ENCODE results near the gene MIDN.

The MIDN gene

DNA sequence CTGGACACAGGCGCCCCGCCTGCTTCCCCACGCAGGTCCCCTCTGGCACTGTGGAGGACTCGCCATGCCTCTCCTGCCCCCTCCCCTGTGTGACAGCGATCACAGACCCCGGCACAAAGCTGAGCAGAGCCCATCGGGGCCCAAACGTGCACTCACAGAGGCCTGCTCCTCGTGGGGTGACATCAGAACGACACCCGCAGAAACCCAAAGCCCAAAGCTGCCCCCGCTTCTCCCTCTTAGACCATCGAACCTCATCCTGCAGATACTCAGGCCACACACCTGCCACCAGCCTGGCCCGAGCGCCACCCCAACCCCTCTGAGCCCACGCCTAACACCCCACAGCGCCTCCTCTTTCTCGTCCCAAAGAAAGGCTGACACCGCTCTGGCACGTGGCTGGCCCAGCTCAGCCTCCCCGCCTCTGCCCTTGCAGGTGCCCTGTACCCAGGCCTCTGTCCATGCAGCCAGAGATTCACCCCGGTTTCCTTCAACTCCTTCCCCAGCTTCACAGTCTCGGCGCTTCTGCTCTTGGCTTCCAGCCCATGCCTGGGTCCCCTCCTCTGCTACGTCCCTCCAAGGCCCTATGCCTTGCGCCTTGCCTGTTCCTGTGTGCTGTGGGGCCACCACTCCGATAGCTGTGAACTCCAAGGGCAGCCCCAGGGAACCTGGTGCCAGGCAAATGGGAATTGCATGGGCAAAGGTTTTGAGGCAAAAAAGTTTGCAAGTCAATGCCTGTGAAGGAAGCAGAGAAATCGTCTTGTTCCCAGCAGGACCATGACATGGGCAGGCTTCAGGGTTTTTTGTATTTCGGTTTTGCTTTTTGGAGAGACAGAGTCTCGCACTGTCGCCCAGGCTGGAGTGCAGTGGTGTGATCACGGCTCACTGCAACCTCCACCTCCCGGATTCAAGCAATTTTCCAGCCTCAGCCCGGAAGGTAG lies 9.7 kb upstream of the MIDN start:
- peak overlapping the region; percentile 84 for H3K4ac ChIP-seq (ENCODE audit: low read length)
- H3K36me3 ChIP-seq (replicated peaks in 1 of 2; ENCODE audit: control insufficient read depth in 2 of 2, insufficient read depth in 2 of 2, low read length in 2 of 2), result peaks cover 22 to 23% of the 10 kb centered on the region in 2 donors
- H3K4me2 ChIP-seq (ENCODE audit: insufficient read depth, low read length, poor library complexity, severe bottlenecking), result peak overlapping the region; percentile 71
- peak overlapping the region; percentile 25 for H3K14ac ChIP-seq (ENCODE audit: low read length)
- WGBS, 2 donors (ENCODE audit: extremely low coverage in 2 of 2, insufficient read length in 2 of 2, insufficient replicate concordance in 1 of 2), result no CpG with 5 or more reads among the region's 34 CpGs
- H3K9me3 ChIP-seq (replicated peaks in 1 of 2; ENCODE audit: control insufficient read depth in 2 of 2, insufficient read depth in 1 of 2, low read depth in 1 of 2, low read length in 2 of 2), result no peaks in the 10 kb centered on the region
- H3K23ac ChIP-seq (ENCODE audit: low read depth, low read length, poor library complexity), result peak overlapping the region; percentile 98
- peak overlapping the region; percentile 67 for H3K27ac ChIP-seq (replicated peaks; ENCODE audit: low read length)
- H3K27me3 ChIP-seq (ENCODE audit: control insufficient read depth in 3 of 3, insufficient read depth in 3 of 3, low read depth in 1 of 3, low read length in 3 of 3), result no peaks in the 10 kb centered on the region
- H2BK12ac ChIP-seq (ENCODE audit: low read length), result peak overlapping the region; percentile 99
- H2BK15ac ChIP-seq (ENCODE audit: low read length), result peak overlapping the region; percentile 76
- peak overlapping the region; percentile 94 for H2BK120ac ChIP-seq (ENCODE audit: low read depth, low read length)
- peak overlapping the region; percentile 85 for H4K91ac ChIP-seq (ENCODE audit: low read depth, low read length, poor library complexity)
- H2AK5ac ChIP-seq (ENCODE audit: low read depth, low read length), result peak overlapping the region; percentile 100
- H3K4me1 ChIP-seq (ENCODE audit: control insufficient read depth in 2 of 2, insufficient read depth in 1 of 2, low read depth in 1 of 2, low read length in 2 of 2), result peaks cover 27 to 30% of the 10 kb centered on the region in 2 donors
- H3K79me1 ChIP-seq (ENCODE audit: low read depth, low read length), result peaks cover 33% of the 10 kb centered on the region
- H3K18ac ChIP-seq (ENCODE audit: low read length), result peak overlapping the region; percentile 97
- peak overlapping the region; percentile 86 for H2AFZ ChIP-seq (ENCODE audit: low read length)
- no peak for DNase-seq (ENCODE audit: low spot score)
- peak overlapping the region; percentile 16 for H2BK5ac ChIP-seq (ENCODE audit: low read length)
- H3K4me3 ChIP-seq (ENCODE audit: low read length in 2 of 2), result peak overlapping the region; percentile 69 to 75
- H3K9ac ChIP-seq (ENCODE audit: low read depth, low read length, poor library complexity), result peak overlapping the region; percentile 86
- H4K8ac ChIP-seq (ENCODE audit: low read depth, low read length), result no peak overlapping the region

GRCh38 chr19:1239420-1239795 lies 9.0 kb upstream of the MIDN start:
- Histone ChIP-seq H2BK5ac (ENCODE audit: low read length) (peak overlapping the region; percentile 95), H3K4ac (ENCODE audit: low read length) (peak overlapping the region; percentile 95), H3K9me3 (replicated peaks in 1 of 2; ENCODE audit: control insufficient read depth in 2 of 2, insufficient read depth in 1 of 2, low read depth in 1 of 2, low read length in 2 of 2) (no peaks in the 10 kb centered on the region), H4K91ac (ENCODE audit: low read depth, low read length, poor library complexity) (peak overlapping the region; percentile 85), H3K18ac (ENCODE audit: low read length) (peak overlapping the region; percentile 98), H3K4me1 (ENCODE audit: control insufficient read depth in 2 of 2, insufficient read depth in 1 of 2, low read depth in 1 of 2, low read length in 2 of 2) (peaks cover 27 to 30% of the 10 kb centered on the region in 2 donors), H4K8ac (ENCODE audit: low read depth, low read length) (no peak overlapping the region), H2BK12ac (ENCODE audit: low read length) (peak overlapping the region; percentile 97), H2BK120ac (ENCODE audit: low read depth, low read length) (peak overlapping the region; percentile 97), H3K9ac (ENCODE audit: low read depth, low read length, poor library complexity) (peak overlapping the region; percentile 96), H3K27me3 (ENCODE audit: control insufficient read depth in 3 of 3, insufficient read depth in 3 of 3, low read depth in 1 of 3, low read length in 3 of 3) (no peaks in the 10 kb centered on the region), H3K23ac (ENCODE audit: low read depth, low read length, poor library complexity) (peak overlapping the region; percentile 91), H3K14ac (ENCODE audit: low read length) (no peak overlapping the region), H3K4me3 (ENCODE audit: low read length in 2 of 2) (peak overlapping the region; percentile 26 to 70), H2AK5ac (ENCODE audit: low read depth, low read length) (peak overlapping the region; percentile 100), H3K36me3 (replicated peaks in 1 of 2; ENCODE audit: control insufficient read depth in 2 of 2, insufficient read depth in 2 of 2, low read length in 2 of 2) (peaks cover 15 to 21% of the 10 kb centered on the region in 2 donors), H3K27ac (replicated peaks; ENCODE audit: low read length) (no peak overlapping the region), H2AFZ (ENCODE audit: low read length) (peak overlapping the region; percentile 58), H3K4me2 (ENCODE audit: insufficient read depth, low read length, poor library complexity, severe bottlenecking) (peak overlapping the region; percentile 69), H3K79me1 (ENCODE audit: low read depth, low read length) (peaks cover 33% of the 10 kb centered on the region), H2BK15ac (ENCODE audit: low read length) (peak overlapping the region; percentile 99)
- WGBS, 2 donors (ENCODE audit: extremely low coverage in 2 of 2, insufficient read length in 2 of 2, insufficient replicate concordance in 1 of 2), result no CpG with 5 or more reads among the region's 11 CpGs
- no peak for DNase-seq (ENCODE audit: low spot score)

- Histone ChIP-seq H3K23ac (ENCODE audit: low read depth, low read length, poor library complexity) (peak overlapping the region; percentile 91), H3K4me2 (ENCODE audit: insufficient read depth, low read length, poor library complexity, severe bottlenecking) (peak overlapping the region; percentile 69), H4K91ac (ENCODE audit: low read depth, low read length, poor library complexity) (peak overlapping the region; percentile 85), H3K14ac (ENCODE audit: low read length) (peak overlapping the region; percentile 89), H2BK12ac (ENCODE audit: low read length) (peak overlapping the region; percentile 97), H3K9me3 (replicated peaks in 1 of 2; ENCODE audit: control insufficient read depth in 2 of 2, insufficient read depth in 1 of 2, low read depth in 1 of 2, low read length in 2 of 2) (no peaks in the 10 kb centered on the region), H2BK5ac (ENCODE audit: low read length) (peak overlapping the region; percentile 95), H2BK120ac (ENCODE audit: low read depth, low read length) (peak overlapping the region; percentile 97), H3K27ac (replicated peaks; ENCODE audit: low read length) (no peak overlapping the region), H2BK15ac (ENCODE audit: low read length) (peak overlapping the region; percentile 99), H2AFZ (ENCODE audit: low read length) (peak overlapping the region; percentile 58), H2AK5ac (ENCODE audit: low read depth, low read length) (peak overlapping the region; percentile 100), H4K8ac (ENCODE audit: low read depth, low read length) (peak overlapping the region; percentile 92), H3K4me3 (ENCODE audit: low read length in 2 of 2) (peak overlapping the region; percentile 26 to 70), H3K27me3 (ENCODE audit: control insufficient read depth in 3 of 3, insufficient read depth in 3 of 3, low read depth in 1 of 3, low read length in 3 of 3) (no peaks in the 10 kb centered on the region), H3K36me3 (replicated peaks in 1 of 2; ENCODE audit: control insufficient read depth in 2 of 2, insufficient read depth in 2 of 2, low read length in 2 of 2) (peaks cover 10 to 19% of the 10 kb centered on the region in 2 donors), H3K9ac (ENCODE audit: low read depth, low read length, poor library complexity) (peak overlapping the region; percentile 96), H3K79me1 (ENCODE audit: low read depth, low read length) (peaks cover 28% of the 10 kb centered on the region), H3K4ac (ENCODE audit: low read length) (peak overlapping the region; percentile 95), H3K4me1 (ENCODE audit: control insufficient read depth in 2 of 2, insufficient read depth in 1 of 2, low read depth in 1 of 2, low read length in 2 of 2) (peaks cover 29 to 36% of the 10 kb centered on the region in 2 donors), H3K18ac (ENCODE audit: low read length) (peak overlapping the region; percentile 98)
- WGBS, 2 donors (ENCODE audit: extremely low coverage in 2 of 2, insufficient read length in 2 of 2, insufficient replicate concordance in 1 of 2), result no CpG with 5 or more reads among the region's 84 CpGs
- DNase-seq (ENCODE audit: low spot score), result peak; percentile 94
Observed at GRCh38 chr19:1239796-1240737, 8.3 kb upstream of the MIDN start.

All from neuronal stem cell (in vitro differentiated cells).